Measurements from ENCODE around the gene TRIOBP. TPM values are rescaled to one million over a fixed set of nuclear protein-coding genes. Genes with fewer than 3 reads are reported as not detected.
"Not testable (repeated sequence)": the region's sequence is repeated elsewhere in the genome, so short reads cannot be mapped to it uniquely, and the experiment has no call there.

TRIOBP gene
- total RNA-seq, 1 donor from 2014 or later = 42.9 TPM

DNA sequence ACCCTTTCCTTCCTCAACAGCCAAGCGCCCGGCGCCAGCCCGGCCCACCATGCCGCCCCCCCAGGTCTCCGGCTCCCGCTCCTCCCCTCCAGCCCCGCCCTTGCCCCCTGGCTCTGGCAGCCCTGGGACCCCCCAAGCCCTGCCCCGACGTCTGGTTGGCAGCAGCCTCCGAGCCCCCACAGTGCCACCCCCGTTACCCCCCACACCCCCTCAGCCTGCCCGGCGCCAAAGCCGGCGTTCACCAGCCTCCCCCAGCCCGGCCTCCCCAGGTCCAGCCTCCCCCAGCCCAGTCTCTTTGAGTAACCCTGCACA, 41.6 kb upstream of the TRIOBP start:
- H3K36me3 Mint-ChIP-seq = no peaks in the 10 kb centered on the region

DNA sequence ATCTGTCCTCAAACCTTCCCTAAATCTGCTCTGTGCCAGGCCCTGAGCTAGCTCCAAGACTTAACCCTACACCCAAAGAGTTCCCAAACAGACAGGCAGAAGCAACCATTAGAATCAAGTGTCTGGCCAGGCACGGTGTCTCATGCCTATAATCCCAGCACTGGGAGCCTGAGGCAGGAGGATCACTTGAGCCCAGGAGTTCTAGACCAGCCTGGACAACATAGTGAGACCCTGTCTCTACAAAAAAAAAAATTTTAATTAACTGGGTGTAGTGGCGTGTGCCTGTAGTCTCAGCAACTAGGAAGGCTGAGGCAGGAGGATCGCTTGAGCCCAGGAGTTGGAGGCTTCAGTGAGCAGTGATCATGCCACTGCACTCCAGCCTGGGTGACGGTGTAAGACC, 40.3 kb upstream of the TRIOBP start:
- H3K9me3 Mint-ChIP-seq; H3K27me3 Mint-ChIP-seq; H3K36me3 Mint-ChIP-seq; DNase-seq (ENCODE audit: extremely low spot score, unreplicated experiment): not testable (repeated sequence)
- Mint-ChIP-seq H3K4me1 (ENCODE audit: unreplicated experiment) (peaks cover 34% of the 10 kb centered on the region), H3K27ac (peak overlapping the region; percentile 60), H3K4me3 (peak overlapping the region; percentile 52)

More for the DNA sequence above, 41.6 kb upstream of the TRIOBP start:
- Mint-ChIP-seq H3K27ac (no peak overlapping the region), H3K4me1 (ENCODE audit: unreplicated experiment) (peaks cover 24% of the 10 kb centered on the region), H3K27me3 (no peaks in the 10 kb centered on the region), H3K4me3 (no peak overlapping the region), H3K9me3 (no peaks in the 10 kb centered on the region)
- TF ChIP-seq, protein P1, sequence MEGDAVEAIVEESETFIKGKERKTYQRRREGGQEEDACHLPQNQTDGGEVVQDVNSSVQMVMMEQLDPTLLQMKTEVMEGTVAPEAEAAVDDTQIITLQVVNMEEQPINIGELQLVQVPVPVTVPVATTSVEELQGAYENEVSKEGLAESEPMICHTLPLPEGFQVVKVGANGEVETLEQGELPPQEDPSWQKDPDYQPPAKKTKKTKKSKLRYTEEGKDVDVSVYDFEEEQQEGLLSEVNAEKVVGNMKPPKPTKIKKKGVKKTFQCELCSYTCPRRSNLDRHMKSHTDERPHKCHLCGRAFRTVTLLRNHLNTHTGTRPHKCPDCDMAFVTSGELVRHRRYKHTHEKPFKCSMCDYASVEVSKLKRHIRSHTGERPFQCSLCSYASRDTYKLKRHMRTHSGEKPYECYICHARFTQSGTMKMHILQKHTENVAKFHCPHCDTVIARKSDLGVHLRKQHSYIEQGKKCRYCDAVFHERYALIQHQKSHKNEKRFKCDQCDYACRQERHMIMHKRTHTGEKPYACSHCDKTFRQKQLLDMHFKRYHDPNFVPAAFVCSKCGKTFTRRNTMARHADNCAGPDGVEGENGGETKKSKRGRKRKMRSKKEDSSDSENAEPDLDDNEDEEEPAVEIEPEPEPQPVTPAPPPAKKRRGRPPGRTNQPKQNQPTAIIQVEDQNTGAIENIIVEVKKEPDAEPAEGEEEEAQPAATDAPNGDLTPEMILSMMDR (conservative IDR thresholded peaks at IDR 0.05) = no peak
- DNase-seq (ENCODE audit: extremely low spot score, unreplicated experiment) = no peak

DNA sequence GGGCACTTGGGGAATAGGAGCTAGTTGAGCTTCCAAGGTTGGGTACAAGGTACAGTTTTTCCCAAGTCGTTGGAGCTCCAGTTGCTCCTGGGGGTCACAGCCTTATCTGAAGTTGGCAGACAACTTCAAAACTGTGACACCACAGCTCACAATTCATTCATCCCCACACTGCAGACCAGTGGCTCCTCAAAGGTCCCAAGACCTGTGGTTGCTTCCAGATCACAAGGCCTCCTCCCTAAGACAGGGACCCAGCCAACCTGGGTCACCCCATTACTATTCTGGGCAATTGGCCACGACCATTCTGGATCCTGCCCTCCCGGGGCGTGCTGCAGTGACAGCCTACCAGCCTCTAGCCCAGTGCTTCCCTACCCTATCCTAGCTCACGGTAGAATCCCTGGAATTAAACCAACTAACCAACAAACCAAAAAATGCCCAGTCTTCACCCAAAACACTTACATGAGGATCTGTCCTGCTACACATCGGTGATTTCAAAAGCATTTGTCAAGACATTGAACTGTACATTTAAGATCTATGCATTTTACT, 39.2 kb upstream of the TRIOBP start:
- Mint-ChIP-seq H3K4me3 (peak overlapping the region; percentile 94), H3K9me3 (no peaks in the 10 kb centered on the region), H3K27ac (peak overlapping the region; percentile 85), H3K4me1 (ENCODE audit: unreplicated experiment) (peaks cover 41% of the 10 kb centered on the region), H3K36me3 (no peaks in the 10 kb centered on the region), H3K27me3 (no peaks in the 10 kb centered on the region)
- TF ChIP-seq, protein P1 (conservative IDR thresholded peaks at IDR 0.05) = no peak
- no peak for DNase-seq (ENCODE audit: extremely low spot score, unreplicated experiment)

DNA sequence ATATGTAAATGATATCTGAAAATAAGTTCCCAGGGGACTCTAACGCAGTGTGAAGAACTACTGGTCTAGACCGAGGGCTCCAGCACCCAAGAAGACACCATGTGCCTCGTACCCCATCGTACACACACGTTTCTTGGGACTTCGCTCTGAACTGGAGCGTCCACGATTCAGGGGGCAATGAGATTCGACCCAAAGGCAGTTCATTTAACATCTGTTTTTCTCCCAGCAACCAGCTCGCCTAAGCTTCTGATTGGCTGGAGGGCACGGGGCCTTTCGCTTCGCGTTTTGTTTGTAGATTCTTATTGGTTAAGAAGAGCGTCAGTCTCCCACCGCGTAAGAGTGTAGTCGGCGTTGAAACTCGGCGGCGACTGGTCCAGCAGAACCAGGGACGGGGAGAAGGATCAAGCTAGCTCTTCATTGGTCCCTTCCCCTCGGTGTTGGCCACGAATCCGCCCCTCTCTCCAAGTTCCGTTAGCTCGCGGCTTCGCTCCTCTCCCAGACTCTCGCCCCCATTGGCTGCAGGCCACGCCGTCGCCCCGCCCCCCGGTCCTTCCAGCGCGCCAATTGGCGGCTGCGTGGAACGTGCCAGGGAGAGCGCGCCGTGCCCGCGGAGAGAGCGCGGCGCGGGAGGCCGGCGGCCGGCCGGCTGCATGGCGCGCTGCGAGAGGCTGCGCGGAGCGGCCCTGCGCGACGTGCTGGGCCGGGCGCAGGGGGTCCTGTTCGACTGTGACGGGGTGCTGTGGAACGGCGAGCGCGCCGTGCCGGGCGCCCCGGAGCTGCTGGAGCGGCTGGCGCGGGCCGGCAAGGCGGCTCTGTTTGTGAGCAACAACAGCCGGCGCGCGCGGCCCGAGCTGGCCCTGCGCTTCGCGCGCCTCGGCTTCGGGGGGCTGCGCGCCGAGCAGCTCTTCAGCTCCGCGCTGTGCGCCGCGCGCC, 38.4 kb upstream of the TRIOBP start, which contains the start of gene PDXP:
PDXP (plus strand) TSS at position 591 of the 933 bp plus-strand sequence; CDS start at position 651, 60 bp downstream.
- peak within 1 kb of the TSS; percentile 94 for H3K4me3 Mint-ChIP-seq
- H3K27ac Mint-ChIP-seq = peak within 1 kb of the TSS; percentile 85
- peaks cover 41% of the 10 kb centered on the region for H3K4me1 Mint-ChIP-seq (ENCODE audit: unreplicated experiment)
- TF ChIP-seq, protein P1 (conservative IDR thresholded peaks at IDR 0.05) = no peak
- H3K27me3 Mint-ChIP-seq = no peaks in the 10 kb centered on the region
- H3K36me3 Mint-ChIP-seq = no peaks in the 10 kb centered on the region
- peak; percentile 99 for DNase-seq (ENCODE audit: extremely low spot score, unreplicated experiment)
- no peaks in the 10 kb centered on the region for H3K9me3 Mint-ChIP-seq

DNA sequence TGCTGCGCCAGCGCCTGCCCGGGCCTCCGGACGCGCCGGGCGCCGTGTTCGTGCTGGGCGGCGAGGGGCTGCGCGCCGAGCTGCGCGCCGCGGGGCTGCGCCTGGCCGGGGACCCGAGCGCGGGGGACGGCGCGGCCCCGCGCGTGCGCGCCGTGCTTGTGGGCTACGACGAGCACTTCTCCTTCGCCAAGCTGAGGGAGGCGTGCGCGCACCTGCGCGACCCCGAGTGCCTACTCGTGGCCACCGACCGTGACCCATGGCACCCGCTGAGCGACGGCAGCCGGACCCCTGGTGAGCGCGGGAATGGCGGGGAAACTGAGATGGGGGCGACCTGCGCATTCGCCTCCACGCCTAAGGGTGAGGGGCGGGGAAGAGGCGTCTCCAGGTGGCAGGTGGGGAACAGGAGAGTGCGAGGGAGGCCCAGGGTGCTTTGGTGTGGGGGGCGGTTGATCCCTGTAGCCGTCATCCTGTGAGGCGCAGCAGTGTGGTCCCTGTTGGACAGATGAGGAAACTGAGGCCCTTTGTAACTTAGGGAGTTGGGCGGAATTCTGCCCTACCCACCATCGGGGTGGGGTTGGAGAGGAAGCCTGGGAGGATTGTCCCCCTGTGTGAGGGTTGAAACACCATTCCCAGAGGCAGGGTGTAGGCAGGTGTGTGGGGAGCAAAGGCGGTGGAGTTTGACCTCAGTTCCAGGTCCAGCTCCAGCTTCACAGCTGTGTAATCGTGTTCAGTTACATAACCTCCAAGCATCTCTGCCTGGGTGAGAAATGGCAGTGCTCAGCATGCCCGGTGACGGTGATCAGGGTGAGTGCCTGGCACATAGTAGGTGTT, 37.6 kb upstream of the TRIOBP start:
- Mint-ChIP-seq H3K36me3 (no peaks in the 10 kb centered on the region), H3K27ac (peak overlapping the region; percentile 74), H3K4me1 (ENCODE audit: unreplicated experiment) (peaks cover 41% of the 10 kb centered on the region), H3K27me3 (no peaks in the 10 kb centered on the region), H3K4me3 (peak overlapping the region; percentile 83), H3K9me3 (no peaks in the 10 kb centered on the region)
- TF ChIP-seq, protein P1 (conservative IDR thresholded peaks at IDR 0.05) = no peak
- DNase-seq (ENCODE audit: extremely low spot score, unreplicated experiment) = no peak

Data from type B pancreatic cell (in vitro differentiated cells).